Astrocyte of the spinal cord (primary cell): ENCODE measurements around the gene GGACT.

Source experiments
- DNase-seq: peaks from one replicate; pipeline ENCODE4 v3.0.0; 2011; ENCODE audit warnings: low read depth, low spot score
- H3K4me3 ChIP-seq: 2 replicates; pipeline ENCODE4 v1.5.1; 2011; ENCODE audit warnings: low read depth, mild to moderate bottlenecking, low read length, moderate library complexity
- CTCF ChIP-seq: IDR thresholded peaks from 2 replicates; pipeline ENCODE4 v1.5.1; 2012; ENCODE audit warnings: low read depth, mild to moderate bottlenecking, low read length, inconsistent platforms
- in situ Hi-C: cut with HindIII; loops from 2 replicates; pipeline ENCODE4 v1.10.0; 2017; ENCODE audit warnings: low sequenced_read_pairs

GGACT gene

GRCh38 chr13:100561158-100561499, 27.5 kb downstream of the GGACT start:
- DNase-seq: no peak
- no peak for TF ChIP-seq CTCF
- in situ Hi-C loops: no loop called here
- no peak overlapping the region for H3K4me3 ChIP-seq

- in situ Hi-C loops: no loop called here
- no peak for TF ChIP-seq CTCF
- H3K4me3 ChIP-seq: no peak overlapping the region
- no peak for DNase-seq
Observed at GRCh38 chr13:100560498-100561157, 28.0 kb downstream of the GGACT start.

GRCh38 chr13:100559886-100560285, 28.7 kb downstream of the GGACT start:
- in situ Hi-C loops: no loop called here
- no peak for DNase-seq
- H3K4me3 ChIP-seq: no peak overlapping the region
- no peak for TF ChIP-seq CTCF

- no peak for DNase-seq
- no peak for TF ChIP-seq CTCF
- no peak overlapping the region for H3K4me3 ChIP-seq
- in situ Hi-C loops: no loop called here
Observed at GRCh38 chr13:100552755-100553154, 35.8 kb downstream of the GGACT start.

GRCh38 chr13:100549316-100549715, 39.3 kb downstream of the GGACT start:
- TF ChIP-seq CTCF: no peak
- DNase-seq: no peak
- H3K4me3 ChIP-seq: no peak overlapping the region
- in situ Hi-C loops: no loop called here

GRCh38 chr13:100547791-100548201, 40.8 kb downstream of the GGACT start:
- in situ Hi-C loops: no loop called here
- no peak overlapping the region for H3K4me3 ChIP-seq
- TF ChIP-seq CTCF: no peak
- DNase-seq: no peak
